GM19468 (cell line): ENCODE data around the gene CMC1.

Experiments used
- ATAC-seq: cut with Tn5 transposase; IDR thresholded peaks from one replicate; pipeline ENCODE4 v1.9.1; 2021; ENCODE audit warnings: mild to moderate bottlenecking, moderate library complexity, moderate number of reproducible peaks; ENCODE audit not compliant: unreplicated experiment; ENCODE audit errors: extremely low read depth

The CMC1 gene

GRCh38 chr3:28348265-28348628 is 106.8 kb downstream of the CMC1 start:
- no peak for ATAC-seq

GRCh38 chr3:28348629-28349468 is 107.4 kb downstream of the CMC1 start, which contains the start of the genes AZI2 and ZCWPW2:
AZI2 (minus strand) TSS chr3:28348824; CDS start chr3:28340617, 8,207 bp downstream.
ZCWPW2 (plus strand) TSS chr3:28348721; CDS start chr3:28413069, 64,348 bp downstream.
- ATAC-seq, result peak; percentile 92

DNA sequence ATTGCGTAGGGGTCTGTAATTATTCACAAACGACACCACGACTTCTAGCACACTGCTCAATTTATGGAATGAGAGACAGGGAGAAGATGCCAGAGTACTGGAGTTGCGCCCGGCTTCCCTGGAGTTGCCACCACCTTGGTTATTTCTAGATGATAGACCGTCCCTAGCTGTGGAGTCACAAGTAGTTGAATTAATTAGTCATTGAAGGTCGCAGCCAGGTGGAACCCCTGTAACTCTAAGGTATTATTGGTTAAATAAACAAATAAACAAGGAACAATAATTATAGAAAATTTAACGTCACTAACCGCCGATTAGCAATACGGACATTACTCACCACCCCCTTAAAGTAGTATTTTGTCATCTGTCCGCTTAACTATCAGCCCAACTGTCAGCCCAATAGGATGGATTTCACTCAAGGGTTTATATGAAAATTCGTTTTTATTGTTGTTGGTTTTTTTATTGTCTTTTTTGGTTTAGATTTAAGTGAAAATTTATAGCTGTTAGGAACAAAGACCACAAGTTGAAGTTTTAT is 108.1 kb downstream of the CMC1 start:
- no peak for ATAC-seq
